GM21717 (cell line): Measurements from ENCODE around the gene HRCT1.

Experiments used
- ATAC-seq: cut with Tn5 transposase; IDR thresholded peaks from one replicate; pipeline ENCODE4 v1.9.1; 2021; ENCODE audit warnings: mild to moderate bottlenecking, moderate library complexity; ENCODE audit not compliant: unreplicated experiment

HRCT1 gene

DNA sequence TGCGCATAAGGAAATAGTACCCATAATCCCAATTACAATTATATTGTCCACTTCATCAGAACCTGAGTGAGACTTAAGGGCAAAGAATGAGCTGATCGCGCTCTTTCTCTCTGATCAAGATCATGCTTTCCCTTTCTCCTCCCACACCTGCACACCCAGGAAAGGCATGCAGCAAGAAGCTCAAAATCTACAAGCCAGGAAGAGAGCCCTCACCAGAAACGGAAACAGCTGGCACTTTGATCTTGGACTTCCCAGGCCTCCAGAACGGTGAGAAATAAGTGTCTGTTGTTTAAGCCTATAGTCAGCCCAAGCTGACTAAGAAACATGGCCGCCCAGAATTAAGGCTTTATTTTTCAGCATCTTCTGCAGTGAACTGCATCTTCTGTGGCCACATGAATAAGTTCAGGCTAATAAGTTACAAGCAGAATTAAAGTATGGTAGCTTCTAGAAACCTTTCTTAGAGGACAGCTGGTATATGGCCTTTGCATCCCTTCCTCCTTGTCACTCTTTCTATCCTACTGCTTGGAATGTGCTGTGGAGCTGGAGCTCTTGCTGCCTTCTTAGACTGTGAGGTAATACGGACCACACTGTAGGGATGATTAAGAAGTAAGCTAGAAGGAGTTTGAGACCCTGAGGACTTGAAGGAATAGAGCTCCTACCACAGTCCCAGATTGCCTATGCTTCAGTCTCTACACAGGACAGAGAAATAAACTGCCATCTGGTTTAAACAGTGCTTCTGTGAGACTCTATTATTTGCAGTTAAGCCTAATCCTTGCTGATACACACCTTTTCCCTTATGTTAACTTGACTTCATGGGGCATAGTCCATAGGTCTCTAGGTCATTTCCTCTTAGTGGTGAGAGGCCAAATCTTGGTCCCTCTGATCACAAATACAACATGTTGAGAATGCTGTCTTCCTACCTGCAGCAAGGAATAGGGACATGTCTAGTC is 34.7 kb downstream of the HRCT1 start:
- ATAC-seq: no peak

DNA sequence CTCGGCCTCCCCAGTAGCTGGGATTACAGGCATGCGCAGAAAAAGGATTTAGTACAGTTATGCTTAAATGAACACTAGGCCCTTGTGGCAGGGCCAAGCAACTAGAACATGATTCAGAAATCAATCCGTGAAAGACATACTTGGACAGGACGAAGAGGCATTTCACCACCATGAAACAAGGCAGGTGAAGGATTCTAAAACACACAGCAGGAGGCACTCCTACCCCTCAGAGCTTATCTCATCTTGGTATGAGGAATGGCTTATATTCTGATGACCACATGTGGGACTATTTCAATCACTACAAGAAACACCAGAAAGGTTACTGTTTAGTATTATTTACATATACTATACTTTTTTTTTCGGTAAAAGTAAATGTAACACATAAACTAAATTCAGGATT is 36.3 kb downstream of the HRCT1 start:
- no peak for ATAC-seq

DNA sequence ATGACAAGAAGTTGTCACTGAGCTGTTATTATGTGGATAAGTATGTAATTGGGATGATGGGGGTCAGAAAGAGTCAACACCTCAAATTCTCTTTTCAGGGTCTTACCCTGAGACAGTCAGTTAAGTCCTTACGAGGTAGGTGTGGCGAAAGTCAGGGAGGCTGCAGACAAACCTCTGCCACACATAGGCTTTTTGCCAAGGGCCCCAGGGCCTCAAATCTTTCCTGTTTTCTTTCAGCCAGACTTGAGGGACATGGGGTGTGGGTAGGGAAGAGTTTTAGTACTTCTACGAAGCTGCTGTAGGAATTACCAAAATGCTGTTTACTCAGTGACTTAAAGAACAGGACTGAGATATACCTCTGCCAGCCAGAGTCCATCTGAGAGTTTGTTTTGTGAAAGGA is 38.2 kb downstream of the HRCT1 start:
- no peak for ATAC-seq

DNA sequence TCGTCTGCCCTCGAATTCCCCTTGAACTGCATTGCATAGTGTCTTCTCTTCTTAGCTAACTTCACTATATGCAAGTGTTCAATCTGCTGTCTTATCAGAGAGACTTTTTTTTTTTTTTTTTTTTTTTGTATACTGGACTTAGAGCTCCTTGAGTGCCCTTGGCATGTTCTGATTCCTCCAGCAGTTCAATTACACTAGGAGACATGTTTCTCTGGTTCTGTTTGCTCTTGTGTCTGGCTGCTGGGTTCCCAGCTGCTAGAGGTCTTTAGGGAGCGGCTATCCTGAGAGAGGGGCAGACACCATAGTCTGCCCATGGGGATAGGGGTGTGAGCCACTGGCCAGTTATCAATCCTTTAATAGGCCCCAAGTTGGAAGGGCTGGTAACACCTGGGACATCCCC is 38.8 kb downstream of the HRCT1 start:
- ATAC-seq: no peak

DNA sequence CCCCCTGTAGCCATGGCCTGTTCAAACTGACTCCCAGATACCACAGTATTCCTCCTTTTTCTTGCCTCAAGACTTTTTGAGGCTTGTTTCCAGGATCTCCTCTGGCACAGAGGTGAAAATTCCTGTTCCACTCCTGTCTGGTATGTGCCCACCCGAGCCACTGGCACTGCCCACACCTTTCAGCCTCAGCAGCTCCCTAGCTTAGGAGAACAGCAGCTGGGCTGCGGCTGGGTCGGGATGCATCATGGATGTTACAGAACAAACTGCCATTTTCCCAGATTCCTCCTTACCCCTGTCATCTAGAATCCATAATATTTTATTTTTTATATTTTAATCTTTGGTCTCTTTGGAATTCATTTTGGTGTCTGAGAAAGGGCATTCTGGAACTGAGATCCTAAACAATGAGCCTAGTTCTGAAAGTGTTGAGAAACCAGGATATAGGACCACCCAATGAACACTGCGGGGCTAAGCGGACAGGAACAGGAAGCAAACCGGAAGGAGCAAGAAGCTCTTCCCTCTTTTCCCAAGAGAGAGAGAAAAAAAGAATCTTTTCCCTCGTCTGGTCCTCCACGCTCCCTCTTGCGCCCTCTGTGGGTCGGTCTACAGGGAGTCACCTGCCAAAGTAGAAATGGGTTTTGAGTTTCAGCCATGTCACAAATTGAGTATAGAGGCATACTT is 39.5 kb downstream of the HRCT1 start:
- no peak for ATAC-seq

DNA sequence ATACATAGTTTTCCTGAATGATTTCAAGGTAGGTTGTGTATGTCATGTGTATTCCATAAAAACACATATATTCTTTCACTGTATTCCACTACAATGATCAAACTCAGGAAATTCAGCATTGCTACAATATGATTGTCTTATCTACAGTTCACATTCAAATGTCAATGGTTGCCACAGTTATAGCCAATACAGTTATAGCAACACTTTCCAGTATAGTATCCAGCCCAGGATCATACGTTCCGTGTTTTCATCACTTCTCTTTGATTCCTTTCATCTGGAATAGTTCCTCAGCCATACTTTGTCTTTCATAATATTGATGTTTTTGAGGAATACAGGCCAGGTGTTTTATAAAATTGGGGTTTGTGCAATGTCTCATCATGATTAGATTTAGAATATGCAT is 42.4 kb downstream of the HRCT1 start:
- no peak for ATAC-seq

DNA sequence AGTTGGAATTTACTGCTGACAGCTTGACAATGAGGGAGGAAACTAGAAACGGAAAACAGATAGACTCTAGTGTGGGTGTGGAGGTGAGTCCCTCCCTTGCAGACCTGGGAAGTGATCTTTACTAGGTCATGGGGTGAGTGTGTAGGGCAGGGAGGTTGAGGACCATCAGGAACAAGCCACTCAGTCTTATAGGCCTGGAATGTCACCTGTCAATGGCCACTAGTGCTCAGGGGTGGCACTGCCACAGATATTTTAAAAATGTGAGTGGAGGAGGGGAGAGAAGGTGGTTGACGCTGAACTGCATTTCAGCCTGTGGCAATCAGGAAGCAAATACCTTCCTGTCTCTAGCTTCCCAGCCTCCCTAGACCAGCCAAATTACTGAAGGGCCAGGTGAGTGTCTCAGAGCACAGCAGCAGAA is 42.9 kb downstream of the HRCT1 start:
- no peak for ATAC-seq

DNA sequence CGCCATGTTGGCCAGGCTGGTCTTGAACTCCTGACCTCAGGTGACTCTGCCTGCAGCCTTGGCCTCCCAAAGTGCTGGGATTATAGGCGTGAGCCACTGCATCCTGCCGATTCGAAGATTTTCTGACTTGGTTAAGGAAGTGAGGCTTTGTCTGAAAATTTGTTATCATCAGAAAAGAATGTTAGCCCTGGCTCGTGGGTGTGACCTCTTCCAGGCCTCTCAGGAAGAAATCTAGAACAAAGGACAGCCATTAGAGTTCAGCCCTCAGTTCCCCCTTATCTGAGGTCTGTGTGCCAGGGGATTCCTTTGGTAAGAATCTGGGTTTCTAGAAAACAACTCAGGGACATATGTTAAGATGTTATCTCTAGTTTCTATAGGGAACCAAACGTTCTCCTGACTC is 45.7 kb downstream of the HRCT1 start:
- no peak for ATAC-seq

DNA sequence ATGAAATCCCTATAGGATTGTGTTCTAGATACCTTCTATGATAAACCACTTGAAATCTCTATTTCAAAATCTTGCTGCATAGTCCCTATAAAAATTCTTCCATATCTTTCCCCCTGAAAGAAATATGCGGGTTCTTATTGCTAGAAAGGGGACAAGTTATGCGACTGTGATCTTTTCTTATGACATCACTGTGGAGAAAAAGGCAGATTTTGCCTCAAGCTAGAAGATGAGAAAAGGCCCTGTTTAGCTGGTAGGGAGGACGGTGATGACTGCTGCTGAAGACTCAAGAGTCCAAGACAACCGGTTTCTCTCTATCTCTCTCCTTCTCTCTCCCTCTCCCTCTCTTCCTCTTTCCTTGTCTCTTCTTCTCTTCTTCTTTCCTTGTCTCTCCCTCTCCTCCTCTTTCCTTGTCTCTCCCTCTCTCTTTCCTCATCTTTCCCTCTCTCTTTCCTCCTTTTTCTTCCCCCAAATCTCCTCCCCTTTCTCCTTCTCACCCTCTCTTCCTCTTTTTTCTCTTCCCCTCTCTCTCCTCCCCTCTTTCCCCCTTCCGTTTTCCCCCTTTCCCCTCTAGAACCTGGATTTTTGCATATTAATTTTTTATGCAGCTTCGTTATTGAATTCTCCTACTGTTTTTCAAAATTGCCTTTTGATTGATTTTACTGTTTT is 46.7 kb downstream of the HRCT1 start:
- ATAC-seq: no peak

DNA sequence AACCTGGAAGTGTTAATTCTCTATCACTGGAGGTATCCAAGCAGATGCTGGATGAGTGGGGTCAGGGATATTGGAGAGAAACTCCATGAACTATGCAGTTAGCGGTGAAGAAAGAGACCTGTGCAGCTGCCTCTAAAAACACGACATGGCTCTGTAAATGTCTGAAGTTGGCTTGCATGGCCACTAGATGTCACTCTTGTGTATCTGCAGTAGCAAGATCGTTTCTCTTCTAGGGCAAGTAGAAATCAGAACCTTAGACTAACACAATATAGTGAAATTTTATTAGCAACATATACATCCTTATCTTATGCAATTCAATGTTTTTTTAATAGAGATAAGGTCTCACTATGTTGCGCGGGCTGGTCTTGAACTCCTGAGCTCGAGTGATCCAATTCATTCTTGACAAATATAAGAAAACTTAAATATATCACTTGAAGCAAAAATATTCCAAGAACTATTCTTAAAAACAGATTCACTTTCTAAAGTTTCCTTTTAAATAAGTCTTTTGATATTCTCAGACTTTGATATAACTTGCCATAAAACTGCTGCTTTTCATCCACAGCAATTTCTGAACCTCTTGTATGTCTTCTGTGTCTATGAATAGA is 49.0 kb downstream of the HRCT1 start:
- no peak for ATAC-seq

DNA sequence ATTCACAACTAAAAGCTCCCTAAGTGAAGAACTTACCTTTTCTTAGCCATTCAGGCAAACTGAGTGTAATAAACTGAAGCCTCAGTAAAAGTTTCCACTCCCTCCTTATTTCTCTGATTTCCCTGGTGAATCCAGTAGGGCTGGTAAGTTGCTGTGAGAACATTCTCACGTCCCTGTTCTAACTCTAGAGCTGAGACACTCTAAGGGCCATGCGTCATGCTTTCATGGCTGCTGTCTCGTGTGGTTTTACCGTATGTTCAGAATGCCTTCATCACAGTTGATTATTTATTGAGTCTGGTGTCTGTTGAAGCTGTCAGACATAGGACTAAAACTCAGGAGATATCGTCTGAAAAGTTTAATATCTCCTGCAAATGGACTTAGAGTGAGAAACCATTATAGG is 50.6 kb downstream of the HRCT1 start:
- no peak for ATAC-seq
